Lung (tissue), 12 donors: Measurements from ENCODE around the gene DIRAS3. TPM values are rescaled to one million over a fixed set of nuclear protein-coding genes. Genes with fewer than 3 reads are reported as not detected.

ENCODE experiments used
- ATAC-seq: fragments of 200-7000 bp; cut with Tn5 transposase; one replicate; pipeline ENCODE4 v1.9.1; 2020; ENCODE audit warnings: moderate number of reproducible peaks; ENCODE audit not compliant: insufficient read depth, low FRiP score
- DNase-seq, 3 donors: peaks; one replicate each; pipeline ENCODE4 v3.0.0-alpha.2; 2013 to 2017
- H3K27ac ChIP-seq, 2 donors: one replicate each; pipeline ENCODE4 v1.5.1; 2013; ENCODE audit warnings: mild to moderate bottlenecking in 2 of 2, moderate library complexity in 2 of 2, control low read depth in 1 of 2, inconsistent platforms in 1 of 2, low read depth in 1 of 2, low read length in 1 of 2
- H3K27me3 ChIP-seq, 3 donors: one replicate each; pipeline ENCODE4 v1.5.1; 2013; ENCODE audit warnings: low read length in 2 of 3; ENCODE audit not compliant: control insufficient read depth in 3 of 3, insufficient read depth in 3 of 3
- H3K36me3 ChIP-seq, 4 donors: one replicate each; pipeline ENCODE4 v1.5.1; 2013; ENCODE audit warnings: low read length in 4 of 4, mild to moderate bottlenecking in 1 of 4, moderate library complexity in 1 of 4; ENCODE audit not compliant: control insufficient read depth in 4 of 4, insufficient read depth in 4 of 4
- H3K4me1 ChIP-seq, 5 donors: one replicate each; pipeline ENCODE4 v1.5.1; 2013; ENCODE audit warnings: low read length in 5 of 5, mild to moderate bottlenecking in 2 of 5, moderate library complexity in 1 of 5; ENCODE audit not compliant: control insufficient read depth in 5 of 5, insufficient read depth in 5 of 5
- H3K4me3 ChIP-seq: one replicate; pipeline ENCODE4 v1.5.1; 2013; ENCODE audit warnings: mild to moderate bottlenecking, control low read depth, moderate library complexity
- H3K9ac ChIP-seq, 2 donors: one replicate each; pipeline ENCODE4 v1.5.1; 2013; ENCODE audit warnings: low read length in 2 of 2, control low read depth in 1 of 2; ENCODE audit not compliant: insufficient read depth in 1 of 2
- H3K9me3 ChIP-seq, 4 donors: one replicate each; pipeline ENCODE4 v1.5.1; 2013; ENCODE audit warnings: low read length in 3 of 4, mild to moderate bottlenecking in 1 of 4, moderate library complexity in 1 of 4; ENCODE audit not compliant: control insufficient read depth in 4 of 4, insufficient read depth in 3 of 4
- WGBS, 2 donors: extraction: QIAGEN DNeasy Blood & Tissue Kit; methylation state at CpG; one replicate each; pipeline ENCODE4 v1.1.7; 2013; 5-methylcytosine and 5-hydroxymethylcytosine counted together
- polyA plus RNA-seq, 2 donors: library from polyadenylated mRNA; stranded (reverse); fragments of 200-250 nt; gene quantifications; one replicate each; pipeline ENCODE4 v1.2.1, GENCODE V29; 2013
- total RNA-seq, 2 donors: library from RNA; depleted of rRNA in 1 of 2; stranded (reverse); fragments of >200 nt in 1 of 2; gene quantifications; one replicate each; pipeline ENCODE4 v1.2.1, GENCODE V29; 2014 to 2021
- TF ChIP-seq, protein P1 (sequence below): IDR thresholded peaks from 2 replicates; pipeline ENCODE4 v1.5.1; 2012; ENCODE audit warnings: mild to moderate bottlenecking; ENCODE audit errors: control extremely low read depth, extremely low read depth
- donor health status: control.
- donor health status: control.
- donor health status: Bipolar disorder and iron deficiency.
- donor health status: healthy.
- donor health status: DM: yes; HTN: yes; CAD: no.

DIRAS3 gene
- total and polyA plus RNA-seq, 4 donors: 0.68 to 3.5 (median 1.6) TPM

DNA sequence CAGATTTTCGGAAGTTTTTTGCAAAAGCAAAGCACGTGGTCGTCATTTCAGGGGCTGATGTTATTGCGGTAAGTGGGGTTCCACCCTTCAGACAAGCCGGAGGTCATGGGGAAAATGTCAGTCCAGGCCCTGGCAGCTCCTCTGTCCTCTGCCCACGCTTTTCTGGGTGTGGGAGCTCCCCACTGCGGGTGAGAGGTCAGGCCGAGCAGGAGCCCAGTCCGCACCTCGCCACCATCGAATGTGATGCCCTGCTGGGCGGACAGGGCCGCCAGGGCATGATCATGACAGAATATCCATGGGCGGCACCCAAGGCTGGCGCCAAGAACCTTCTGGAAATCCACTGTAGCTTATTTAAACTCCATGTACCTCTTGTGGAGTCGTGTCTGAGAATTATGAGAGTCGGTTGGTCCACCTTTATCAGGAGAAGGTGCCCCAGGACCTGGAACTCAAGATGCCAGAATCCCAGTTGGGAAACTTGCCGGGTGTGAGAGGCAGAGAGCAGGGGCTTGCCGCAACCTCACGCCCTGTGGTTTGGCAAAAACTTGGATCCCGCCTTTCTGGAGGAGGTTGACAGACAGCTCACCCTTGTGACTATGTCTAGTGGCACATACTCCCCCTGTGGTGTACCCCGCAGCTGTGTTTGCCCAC, 6.9 kb downstream of the DIRAS3 start:
- no peak for DNase-seq

DNA sequence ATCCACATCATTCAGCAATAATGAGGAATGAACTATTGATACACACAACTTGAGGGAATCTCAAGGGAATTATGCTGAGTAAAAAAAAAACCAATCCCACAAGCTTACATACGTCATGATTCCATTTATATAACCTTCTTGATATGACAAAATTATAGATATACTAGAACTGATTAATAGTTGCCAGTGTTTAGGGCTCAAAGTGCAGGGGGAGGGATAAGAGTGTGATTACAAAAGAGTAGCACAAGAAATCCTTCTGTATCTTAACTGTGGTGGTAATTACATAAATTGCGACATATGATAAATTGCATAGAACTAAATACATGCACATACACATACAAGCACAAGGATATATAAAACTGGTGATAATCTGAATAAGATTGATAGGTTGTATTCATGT, 13.5 kb downstream of the DIRAS3 start:
- H3K27ac ChIP-seq: no peak overlapping the region
- H3K36me3 ChIP-seq: no peaks in the 10 kb centered on the region
- no peak overlapping the region for H3K4me3 ChIP-seq
- no peaks in the 10 kb centered on the region for H3K27me3 ChIP-seq
- H3K4me1 ChIP-seq: no peaks in the 10 kb centered on the region
- ATAC-seq: no peak
- 78 to 84% methylated on average over 2 of the region's 2 CpGs for WGBS, 2 donors
- DNase-seq: no peak
- H3K9ac ChIP-seq: no peak overlapping the region
- peaks cover 0 to 2% (median 0%) of the 10 kb centered on the region in 4 donors for H3K9me3 ChIP-seq
- TF ChIP-seq, protein P1, sequence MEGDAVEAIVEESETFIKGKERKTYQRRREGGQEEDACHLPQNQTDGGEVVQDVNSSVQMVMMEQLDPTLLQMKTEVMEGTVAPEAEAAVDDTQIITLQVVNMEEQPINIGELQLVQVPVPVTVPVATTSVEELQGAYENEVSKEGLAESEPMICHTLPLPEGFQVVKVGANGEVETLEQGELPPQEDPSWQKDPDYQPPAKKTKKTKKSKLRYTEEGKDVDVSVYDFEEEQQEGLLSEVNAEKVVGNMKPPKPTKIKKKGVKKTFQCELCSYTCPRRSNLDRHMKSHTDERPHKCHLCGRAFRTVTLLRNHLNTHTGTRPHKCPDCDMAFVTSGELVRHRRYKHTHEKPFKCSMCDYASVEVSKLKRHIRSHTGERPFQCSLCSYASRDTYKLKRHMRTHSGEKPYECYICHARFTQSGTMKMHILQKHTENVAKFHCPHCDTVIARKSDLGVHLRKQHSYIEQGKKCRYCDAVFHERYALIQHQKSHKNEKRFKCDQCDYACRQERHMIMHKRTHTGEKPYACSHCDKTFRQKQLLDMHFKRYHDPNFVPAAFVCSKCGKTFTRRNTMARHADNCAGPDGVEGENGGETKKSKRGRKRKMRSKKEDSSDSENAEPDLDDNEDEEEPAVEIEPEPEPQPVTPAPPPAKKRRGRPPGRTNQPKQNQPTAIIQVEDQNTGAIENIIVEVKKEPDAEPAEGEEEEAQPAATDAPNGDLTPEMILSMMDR: no peak

More for the DNA sequence above, 6.9 kb downstream of the DIRAS3 start:
- WGBS, 2 donors: 93 to 94% methylated on average over 22 of the region's 22 CpGs
- no peak overlapping the region for H3K4me3 ChIP-seq
- no peaks in the 10 kb centered on the region for H3K4me1 ChIP-seq
- peaks cover 0 to 21% (median 6%) of the 10 kb centered on the region in 3 donors for H3K27me3 ChIP-seq
- TF ChIP-seq, protein P1: no peak
- H3K36me3 ChIP-seq: no peaks in the 10 kb centered on the region
- no peak for ATAC-seq
- H3K9ac ChIP-seq: no peak overlapping the region
- H3K9me3 ChIP-seq: peaks cover 0 to 10% (median 0%) of the 10 kb centered on the region in 4 donors
- no peak overlapping the region for H3K27ac ChIP-seq

DNA sequence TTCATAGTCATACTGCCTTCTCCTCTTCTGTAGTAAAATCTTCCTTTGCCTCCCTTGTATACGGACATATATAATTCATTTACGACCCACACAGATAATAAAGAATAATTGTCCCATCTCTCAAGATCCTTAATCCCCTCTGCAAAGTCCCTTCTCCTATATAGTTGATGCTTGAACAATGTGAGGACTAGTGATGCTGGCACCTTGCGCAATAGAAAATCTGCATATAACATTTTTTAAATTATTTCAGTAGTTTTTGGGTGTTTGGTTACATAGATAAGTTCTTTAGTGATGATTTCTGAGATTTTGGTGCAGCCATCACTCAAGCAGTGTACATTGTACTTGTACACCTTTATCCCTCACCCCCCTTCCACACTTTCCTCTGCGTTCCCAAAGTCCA, 21.0 kb downstream of the DIRAS3 start:
- DNase-seq (no peak), ATAC-seq (no peak)
- no peaks in the 10 kb centered on the region for H3K36me3 ChIP-seq
- H3K4me3 ChIP-seq: no peak overlapping the region
- H3K27ac ChIP-seq: no peak overlapping the region
- TF ChIP-seq, protein P1: no peak
- H3K4me1 ChIP-seq: no peaks in the 10 kb centered on the region
- 93 to 94% methylated on average over 4 of the region's 4 CpGs for WGBS, 2 donors
- no peaks in the 10 kb centered on the region for H3K9me3 ChIP-seq
- peaks cover 0 to 3% (median 2%) of the 10 kb centered on the region in 3 donors for H3K27me3 ChIP-seq
- H3K9ac ChIP-seq: no peak overlapping the region

DNA sequence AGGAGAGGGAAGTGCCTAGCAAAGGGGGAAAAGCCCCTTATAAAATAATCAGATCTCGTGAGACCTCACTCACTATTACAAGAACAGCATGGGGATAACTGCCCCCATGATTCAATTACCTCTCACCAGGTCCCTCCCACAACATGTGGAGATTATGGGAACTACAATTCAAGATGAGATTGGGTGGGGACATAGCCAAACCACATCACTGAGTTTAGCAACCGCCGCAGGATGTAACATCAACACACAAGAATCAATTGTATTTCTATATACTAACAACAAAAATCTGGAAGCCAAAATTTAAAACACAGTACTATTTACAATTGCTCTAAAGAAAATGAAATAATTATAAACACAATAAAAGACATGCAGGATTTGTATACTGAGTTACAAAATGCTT, 21.9 kb downstream of the DIRAS3 start:
- DNase-seq (no peak), ATAC-seq (no peak)
- Histone ChIP-seq H3K27me3 (peaks cover 0 to 10% (median 3%) of the 10 kb centered on the region in 3 donors), H3K9ac (no peak overlapping the region), H3K4me1 (no peaks in the 10 kb centered on the region), H3K9me3 (no peaks in the 10 kb centered on the region), H3K36me3 (no peaks in the 10 kb centered on the region), H3K4me3 (no peak overlapping the region), H3K27ac (no peak overlapping the region)
- TF ChIP-seq, protein P1: no peak
- WGBS, 2 donors: 84 to 85% methylated on average over 3 of the region's 3 CpGs
